ENCODE results near the gene IL4R. TPM values are rescaled to one million over a fixed set of nuclear protein-coding genes. Genes with fewer than 3 reads are reported as not detected.

The IL4R gene
- total RNA-seq, 6 experiments from 2014 or later = 38.8 to 147 (median 46.9) TPM

DNA sequence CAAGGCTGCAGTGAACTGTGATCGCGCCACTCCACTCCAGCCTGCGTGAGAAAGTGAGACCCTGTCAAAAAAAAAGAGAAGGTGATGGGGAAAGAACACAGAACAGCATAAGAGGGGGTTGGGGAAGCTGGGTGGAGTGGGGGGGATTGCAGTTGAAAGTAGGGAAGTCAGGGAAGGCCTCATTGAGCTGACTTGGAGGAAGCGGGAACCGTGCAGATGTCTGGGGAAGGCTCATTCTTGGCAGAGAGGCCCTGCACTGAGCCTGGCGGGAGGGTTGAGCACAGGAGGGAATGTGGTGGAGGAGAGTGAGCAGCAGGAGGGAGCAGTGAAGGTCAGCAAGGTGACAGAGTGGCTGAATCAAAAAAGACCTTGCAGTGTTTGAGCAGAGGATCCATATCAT lies 26.9 kb downstream of the IL4R start:
- H3K9me3 ChIP-seq = no peaks in the 10 kb centered on the region
- intact Hi-C loops (cut with DNase I) = no loop called here
- H3K4me1 ChIP-seq = peaks cover 0 to 9% (median under 1%) of the 10 kb centered on the region in 4 donors
- no peak overlapping the region for H3K27ac ChIP-seq
- TF ChIP-seq, protein P1, sequence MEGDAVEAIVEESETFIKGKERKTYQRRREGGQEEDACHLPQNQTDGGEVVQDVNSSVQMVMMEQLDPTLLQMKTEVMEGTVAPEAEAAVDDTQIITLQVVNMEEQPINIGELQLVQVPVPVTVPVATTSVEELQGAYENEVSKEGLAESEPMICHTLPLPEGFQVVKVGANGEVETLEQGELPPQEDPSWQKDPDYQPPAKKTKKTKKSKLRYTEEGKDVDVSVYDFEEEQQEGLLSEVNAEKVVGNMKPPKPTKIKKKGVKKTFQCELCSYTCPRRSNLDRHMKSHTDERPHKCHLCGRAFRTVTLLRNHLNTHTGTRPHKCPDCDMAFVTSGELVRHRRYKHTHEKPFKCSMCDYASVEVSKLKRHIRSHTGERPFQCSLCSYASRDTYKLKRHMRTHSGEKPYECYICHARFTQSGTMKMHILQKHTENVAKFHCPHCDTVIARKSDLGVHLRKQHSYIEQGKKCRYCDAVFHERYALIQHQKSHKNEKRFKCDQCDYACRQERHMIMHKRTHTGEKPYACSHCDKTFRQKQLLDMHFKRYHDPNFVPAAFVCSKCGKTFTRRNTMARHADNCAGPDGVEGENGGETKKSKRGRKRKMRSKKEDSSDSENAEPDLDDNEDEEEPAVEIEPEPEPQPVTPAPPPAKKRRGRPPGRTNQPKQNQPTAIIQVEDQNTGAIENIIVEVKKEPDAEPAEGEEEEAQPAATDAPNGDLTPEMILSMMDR (IDR thresholded peaks at IDR 0.05) = no peak
- TF ChIP-seq POLR2A (IDR thresholded peaks at IDR 0.05) = no peak
- 77% methylated on average over 6 of the region's 6 CpGs for WGBS (ENCODE audit: insufficient coverage, low coverage, low lambda C conversion rate, missing lambda C conversion rate)
- H3K4me3 ChIP-seq = no peak overlapping the region
- H3K36me3 ChIP-seq = peaks cover 24 to 78% (median 48%) of the 10 kb centered on the region in 4 donors
- ATAC-seq = peak in 3 of 4 donors; percentile 30 to 56 (median 37)
- DNase-seq = no peak
- no peaks in the 10 kb centered on the region for H3K27me3 ChIP-seq

DNA sequence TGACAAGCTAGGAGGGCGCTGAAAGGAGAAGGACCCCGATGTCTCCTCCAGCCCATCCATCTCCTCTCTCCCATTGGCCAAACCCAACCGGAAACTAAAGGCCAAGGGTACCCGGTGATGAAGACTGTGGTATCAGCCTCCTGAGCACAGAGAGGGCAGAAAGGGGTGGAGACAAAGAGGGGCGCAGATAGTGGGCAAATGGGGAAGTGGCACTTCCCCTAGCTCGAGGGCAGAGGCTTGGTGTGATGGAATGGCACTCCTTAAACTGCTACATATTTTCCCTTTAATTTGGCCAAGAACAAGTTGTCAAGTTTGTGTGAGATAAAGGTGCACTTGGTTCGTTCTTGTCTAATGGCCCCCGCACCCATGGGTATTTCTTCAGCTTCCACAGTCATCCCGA lies 27.8 kb downstream of the IL4R start:
- no peak overlapping the region for H3K27ac ChIP-seq
- no peaks in the 10 kb centered on the region for H3K27me3 ChIP-seq
- 77% methylated on average over 4 of the region's 9 CpGs for WGBS (ENCODE audit: insufficient coverage, low coverage, low lambda C conversion rate, missing lambda C conversion rate)
- peaks cover 27 to 87% (median 57%) of the 10 kb centered on the region in 4 donors for H3K36me3 ChIP-seq
- no peak overlapping the region for H3K4me3 ChIP-seq
- ATAC-seq = no peak
- peaks cover 0 to under 1% (median 0%) of the 10 kb centered on the region in 4 donors for H3K4me1 ChIP-seq
- no peaks in the 10 kb centered on the region for H3K9me3 ChIP-seq
- no peak for DNase-seq
- TF ChIP-seq, protein P1 (IDR thresholded peaks at IDR 0.05) = no peak
- no peak for TF ChIP-seq POLR2A (IDR thresholded peaks at IDR 0.05)
- intact Hi-C loops (cut with DNase I) = no loop called here

DNA sequence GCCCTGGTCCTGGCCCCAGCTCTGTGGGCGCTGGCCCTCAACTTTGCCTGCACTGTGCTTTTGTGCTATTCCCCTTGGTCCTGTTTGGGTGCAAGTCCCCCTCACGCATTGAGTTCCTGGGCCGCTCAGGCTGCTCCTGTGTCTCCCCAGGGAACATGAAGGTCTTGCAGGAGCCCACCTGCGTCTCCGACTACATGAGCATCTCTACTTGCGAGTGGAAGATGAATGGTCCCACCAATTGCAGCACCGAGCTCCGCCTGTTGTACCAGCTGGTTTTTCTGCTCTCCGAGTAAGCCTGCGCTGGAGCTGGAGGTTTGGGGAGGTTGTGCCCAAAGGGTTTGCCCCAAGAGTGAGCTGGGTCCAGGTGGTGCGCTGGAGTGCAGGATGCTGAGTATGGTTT lies 28.2 kb downstream of the IL4R start:
- H3K27ac ChIP-seq = no peak overlapping the region
- ATAC-seq = no peak
- TF ChIP-seq, protein P1 (IDR thresholded peaks at IDR 0.05) = no peak
- TF ChIP-seq POLR2A (IDR thresholded peaks at IDR 0.05) = no peak
- H3K9me3 ChIP-seq = no peaks in the 10 kb centered on the region
- 97% methylated on average over 5 of the region's 11 CpGs for WGBS (ENCODE audit: insufficient coverage, low coverage, low lambda C conversion rate, missing lambda C conversion rate)
- peaks cover 29 to 91% (median 60%) of the 10 kb centered on the region in 4 donors for H3K36me3 ChIP-seq
- no peaks in the 10 kb centered on the region for H3K27me3 ChIP-seq
- DNase-seq = no peak
- no peak overlapping the region for H3K4me3 ChIP-seq
- H3K4me1 ChIP-seq = no peaks in the 10 kb centered on the region
- intact Hi-C loops (cut with DNase I) = no loop called here

DNA sequence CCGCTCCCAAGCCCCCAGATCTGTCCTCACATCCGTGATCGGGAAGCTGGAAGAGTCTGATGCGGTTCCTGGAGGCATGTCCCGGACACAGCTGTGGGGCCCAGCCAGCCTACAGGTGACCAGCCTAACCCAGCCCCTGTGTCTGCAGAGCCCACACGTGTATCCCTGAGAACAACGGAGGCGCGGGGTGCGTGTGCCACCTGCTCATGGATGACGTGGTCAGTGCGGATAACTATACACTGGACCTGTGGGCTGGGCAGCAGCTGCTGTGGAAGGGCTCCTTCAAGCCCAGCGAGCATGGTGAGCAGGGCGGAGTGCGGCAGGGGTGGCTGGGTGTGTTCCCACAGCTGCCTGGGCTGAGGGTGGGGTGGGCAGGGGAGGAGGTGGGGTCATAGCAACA lies 30.9 kb downstream of the IL4R start:
- no peaks in the 10 kb centered on the region for H3K9me3 ChIP-seq
- intact Hi-C loops (cut with DNase I) = no loop called here
- ATAC-seq (peak in 1 of 4 donors; percentile 7), DNase-seq (no peak)
- peaks cover 29 to 96% (median 61%) of the 10 kb centered on the region in 4 donors for H3K36me3 ChIP-seq
- H3K27ac ChIP-seq = no peak overlapping the region
- H3K4me3 ChIP-seq = no peak overlapping the region
- 97% methylated on average over 5 of the region's 15 CpGs for WGBS (ENCODE audit: insufficient coverage, low coverage, low lambda C conversion rate, missing lambda C conversion rate)
- H3K4me1 ChIP-seq = no peaks in the 10 kb centered on the region
- no peaks in the 10 kb centered on the region for H3K27me3 ChIP-seq
- TF ChIP-seq, protein P1 (IDR thresholded peaks at IDR 0.05) = no peak
- TF ChIP-seq POLR2A (IDR thresholded peaks at IDR 0.05) = no peak

DNA sequence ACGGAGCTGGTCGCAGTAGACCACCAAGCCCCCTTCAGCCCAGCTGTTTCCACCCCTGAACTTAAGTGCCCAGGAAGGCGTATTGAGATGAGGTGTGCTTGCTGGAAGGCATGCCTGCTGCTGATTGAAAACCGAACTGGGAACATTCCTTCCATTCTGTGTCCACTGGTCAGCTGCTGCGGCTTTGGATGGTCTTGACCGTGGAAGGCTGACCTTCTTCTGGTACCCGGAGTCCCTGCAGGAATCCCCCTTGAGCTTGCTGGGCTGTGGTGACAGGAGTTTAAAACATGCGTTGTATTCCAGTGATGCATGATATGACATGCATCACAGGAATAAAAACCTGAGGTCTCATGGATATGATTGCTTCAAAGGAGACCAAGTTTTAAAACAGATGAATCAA lies 31.4 kb downstream of the IL4R start:
- no peaks in the 10 kb centered on the region for H3K9me3 ChIP-seq
- DNase-seq (no peak), ATAC-seq (no peak)
- H3K27me3 ChIP-seq = no peaks in the 10 kb centered on the region
- peaks cover 29 to 96% (median 61%) of the 10 kb centered on the region in 4 donors for H3K36me3 ChIP-seq
- WGBS (ENCODE audit: insufficient coverage, low coverage, low lambda C conversion rate, missing lambda C conversion rate) = 85% methylated on average over 2 of the region's 8 CpGs
- no peak overlapping the region for H3K27ac ChIP-seq
- no peaks in the 10 kb centered on the region for H3K4me1 ChIP-seq
- intact Hi-C loops (cut with DNase I) = no loop called here
- no peak overlapping the region for H3K4me3 ChIP-seq
- no peak for TF ChIP-seq POLR2A (IDR thresholded peaks at IDR 0.05)
- TF ChIP-seq, protein P1 (IDR thresholded peaks at IDR 0.05) = no peak

Measured in right lobe of liver (tissue), 6 donors.